ENCODE data around the gene FPR2.
"Not testable (repeated sequence)": the region's sequence is repeated elsewhere in the genome, so short reads cannot be mapped to it uniquely, and the experiment has no call there.

FPR2 gene

GRCh38 chr19:51740356-51740755 is 20.6 kb upstream of the FPR2 start:
- DNase-seq: no peak

- DNase-seq: no peak
Measured at GRCh38 chr19:51742789-51743188, 18.2 kb upstream of the FPR2 start.

- no peak for DNase-seq
Measured at GRCh38 chr19:51743405-51743804, 17.6 kb upstream of the FPR2 start.

GRCh38 chr19:51746731-51747130 is 14.2 kb upstream of the FPR2 start:
- no peak for DNase-seq

GRCh38 chr19:51749979-51750378 is 11.0 kb upstream of the FPR2 start:
- no peak for DNase-seq

GRCh38 chr19:51750400-51751094 is 10.4 kb upstream of the FPR2 start:
- DNase-seq: no peak

GRCh38 chr19:51751655-51752054 is 9.3 kb upstream of the FPR2 start, which contains the start of gene FPR1:
TSS of gene FPR1 (minus strand) at chr19:51751878. CDS start at chr19:51746994, 4,884 bp downstream.
- DNase-seq: no peak

GRCh38 chr19:51754109-51754508 is 6.9 kb upstream of the FPR2 start:
- no peak for DNase-seq

GRCh38 chr19:51754770-51755169 is 6.2 kb upstream of the FPR2 start:
- DNase-seq: no peak

GRCh38 chr19:51755571-51755970 is 5.4 kb upstream of the FPR2 start:
- no peak for DNase-seq

- no peak for DNase-seq
Measured at GRCh38 chr19:51761696-51762095, 716 bp downstream of the FPR2 start.

- no peak for DNase-seq
Measured at GRCh38 chr19:51765086-51765485, 4.1 kb downstream of the FPR2 start.

GRCh38 chr19:51766461-51766860 is 5.5 kb downstream of the FPR2 start:
- no peak for DNase-seq

- DNase-seq: no peak
Measured at GRCh38 chr19:51771376-51772130, 10.6 kb downstream of the FPR2 start.

GRCh38 chr19:51772977-51773376 is 12.0 kb downstream of the FPR2 start:
- DNase-seq: no peak

- not testable (repeated sequence) for DNase-seq
Measured at GRCh38 chr19:51776561-51776960, 15.6 kb downstream of the FPR2 start.

- DNase-seq: peak; percentile 40
Measured at GRCh38 chr19:51777570-51778462, 16.8 kb downstream of the FPR2 start.

- no peak for DNase-seq
Measured at GRCh38 chr19:51779181-51779580, 18.2 kb downstream of the FPR2 start.

GRCh38 chr19:51779703-51780102 is 18.7 kb downstream of the FPR2 start:
- no peak for DNase-seq

GRCh38 chr19:51780270-51780669 is 19.3 kb downstream of the FPR2 start:
- no peak for DNase-seq

- no peak for DNase-seq
Measured at GRCh38 chr19:51781999-51782398, 21.0 kb downstream of the FPR2 start.

GRCh38 chr19:51783372-51783771 is 22.4 kb downstream of the FPR2 start:
- DNase-seq: no peak

GRCh38 chr19:51784109-51784785 is 23.3 kb downstream of the FPR2 start:
- no peak for DNase-seq
